CD4-positive, alpha-beta memory T cell (primary cell): ENCODE results near the gene CSRNP3. TPM values are rescaled to one million over a fixed set of nuclear protein-coding genes. Genes with fewer than 3 reads are reported as not detected.

Experiments
- CTCF ChIA-PET: fragments of 350-600 bp; sonication (Branson Sonifier 250); formaldehyde crosslinking; loops from one replicate; lab custom pipeline; 2021; ENCODE audit warnings: inconsistent platforms; ENCODE audit not compliant: partially characterized antibody; lab: Charles Lee
- POLR2A ChIA-PET: fragments of 350-600 bp; sonication (Branson Sonifier 250); formaldehyde crosslinking; loops from one replicate; lab custom pipeline; 2021; ENCODE audit not compliant: partially characterized antibody; lab: Charles Lee
- DNase-seq, 5 donors: peaks; one replicate each; pipeline versions ENCODE4 v3.0.0 to v3.0.0-alpha.2; 2020 to 2022; ENCODE audit warnings: mixed read lengths in 1 of 5
- H3K27ac ChIP-seq: one replicate; pipeline ENCODE4 v1.7.0; 2013; ENCODE audit warnings: low read depth, low read length
- H3K27me3 ChIP-seq: 2 replicates; pipeline ENCODE4 v1.7.0; 2013; ENCODE audit warnings: mild to moderate bottlenecking, low read length, moderate library complexity; ENCODE audit not compliant: insufficient read depth
- H3K36me3 ChIP-seq: 2 replicates; pipeline ENCODE4 v1.7.0; 2013; ENCODE audit warnings: mild to moderate bottlenecking, low read length, moderate library complexity; ENCODE audit not compliant: insufficient read depth
- H3K4me1 ChIP-seq: 2 replicates; pipeline ENCODE4 v1.7.0; 2013; ENCODE audit warnings: mild to moderate bottlenecking, low read length, moderate library complexity; ENCODE audit not compliant: insufficient read depth
- H3K4me3 ChIP-seq, 2 donors: one replicate each; pipeline ENCODE4 v1.7.0; 2013; ENCODE audit warnings: low read length in 2 of 2, mild to moderate bottlenecking in 1 of 2
- H3K9me3 ChIP-seq, 2 donors: one replicate each; pipeline ENCODE4 v1.7.0; 2013; ENCODE audit warnings: low read length in 2 of 2, control low read depth in 1 of 2; ENCODE audit not compliant: control insufficient read depth in 1 of 2
- H3K27ac Mint-ChIP-seq, 7 donors: one replicate each; pipeline ENCODE4 v1.8.0; 2020 to 2021; ENCODE audit warnings: mixed read lengths in 7 of 7, mild to moderate bottlenecking in 6 of 7, inconsistent platforms in 3 of 7, moderate library complexity in 3 of 7
- H3K27me3 Mint-ChIP-seq, 2 donors: one replicate each; pipeline ENCODE4 v1.8.0; 2020 to 2021; ENCODE audit warnings: mixed read lengths in 2 of 2
- H3K36me3 Mint-ChIP-seq, 2 donors: one replicate each; pipeline ENCODE4 v1.8.0; 2020 to 2021; ENCODE audit warnings: mixed read lengths in 2 of 2, inconsistent platforms in 1 of 2, mild to moderate bottlenecking in 1 of 2
- H3K4me1 Mint-ChIP-seq, 4 donors: one replicate each; pipeline ENCODE4 v1.8.0; 2020 to 2021; ENCODE audit warnings: mixed read lengths in 4 of 4, mild to moderate bottlenecking in 1 of 4
- H3K4me3 Mint-ChIP-seq, 8 donors: one replicate each; pipeline ENCODE4 v1.8.0; 2020 to 2021; ENCODE audit warnings: mixed read lengths in 8 of 8, mild to moderate bottlenecking in 7 of 8, moderate library complexity in 6 of 8, inconsistent platforms in 3 of 8
- H3K9me3 Mint-ChIP-seq, 8 donors: one replicate each; pipeline ENCODE4 v1.8.0; 2020 to 2021; ENCODE audit warnings: mixed read lengths in 8 of 8, mild to moderate bottlenecking in 5 of 8, inconsistent platforms in 3 of 8, moderate library complexity in 1 of 8
- intact Hi-C: fragments of 100-400 bp; cut with micrococcal nuclease; formaldehyde crosslinking; loops from one replicate; pipeline ENCODE4 v1.15.1; 2023
- polyA plus RNA-seq, 2 donors: library from polyadenylated mRNA; unstranded; fragments of 300-500 nt; fragmentation: Illumina TruSeq; gene quantifications; one replicate each; pipeline ENCODE4 v1.2.3, GENCODE V29; 2021
- total RNA-seq, 2 experiments: library from RNA; stranded (reverse); gene quantifications; one replicate each; pipeline ENCODE4 v1.2.3, GENCODE V29; 2021

CSRNP3 gene
- total and polyA plus RNA-seq, 4 experiments from 2014 or later, result not detected

- CTCF ChIA-PET, result no interaction called here
- no peaks in the 10 kb centered on the region for H3K4me1 Mint-ChIP-seq
- no peak overlapping the region for H3K4me3 ChIP-seq
- no peaks in the 10 kb centered on the region for H3K9me3 Mint-ChIP-seq
- peaks cover 2 to 3% of the 10 kb centered on the region in 2 donors for H3K27me3 Mint-ChIP-seq
- H3K36me3 ChIP-seq, result no peaks in the 10 kb centered on the region
- no peak for DNase-seq
- intact Hi-C loops, result no loop called here
- POLR2A ChIA-PET, result no interaction called here
- H3K27ac ChIP-seq, result no peak overlapping the region
- H3K9me3 ChIP-seq, result no peaks in the 10 kb centered on the region
- H3K27me3 ChIP-seq, result no peaks in the 10 kb centered on the region
- H3K27ac Mint-ChIP-seq, result no peak overlapping the region
- H3K36me3 Mint-ChIP-seq, result no peaks in the 10 kb centered on the region
- no peaks in the 10 kb centered on the region for H3K4me1 ChIP-seq
- H3K4me3 Mint-ChIP-seq, result no peak overlapping the region
These were observed 92.0 kb downstream of the CSRNP3 start for GRCh38 chr2:165561516-165561915.

- Histone ChIP-seq H3K36me3 (no peaks in the 10 kb centered on the region), H3K27ac (no peak overlapping the region), H3K27me3 (no peaks in the 10 kb centered on the region), H3K4me3 (no peak overlapping the region), H3K4me1 (no peaks in the 10 kb centered on the region), H3K9me3 (no peaks in the 10 kb centered on the region)
- ChIA-PET POLR2A (no interaction called here), CTCF (no interaction called here)
- Mint-ChIP-seq H3K4me3 (no peak overlapping the region), H3K36me3 (no peaks in the 10 kb centered on the region), H3K27ac (no peak overlapping the region), H3K4me1 (no peaks in the 10 kb centered on the region), H3K9me3 (no peaks in the 10 kb centered on the region), H3K27me3 (peaks cover 2 to 3% of the 10 kb centered on the region in 2 donors)
- intact Hi-C loops, result no loop called here
- DNase-seq, result no peak
These were observed 92.7 kb downstream of the CSRNP3 start for GRCh38 chr2:165562233-165562632.

GRCh38 chr2:165563468-165564225 lies 94.1 kb downstream of the CSRNP3 start:
- Mint-ChIP-seq H3K36me3 (no peaks in the 10 kb centered on the region), H3K4me1 (no peaks in the 10 kb centered on the region), H3K9me3 (no peaks in the 10 kb centered on the region), H3K27me3 (peaks cover 2 to 3% of the 10 kb centered on the region in 2 donors), H3K27ac (no peak overlapping the region), H3K4me3 (no peak overlapping the region)
- no peak overlapping the region for H3K27ac ChIP-seq
- no peaks in the 10 kb centered on the region for H3K4me1 ChIP-seq
- H3K27me3 ChIP-seq, result no peaks in the 10 kb centered on the region
- no peaks in the 10 kb centered on the region for H3K9me3 ChIP-seq
- DNase-seq, result no peak
- intact Hi-C loops, result no loop called here
- H3K4me3 ChIP-seq, result no peak overlapping the region
- POLR2A ChIA-PET, result no interaction called here
- CTCF ChIA-PET, result no interaction called here
- no peaks in the 10 kb centered on the region for H3K36me3 ChIP-seq

- Mint-ChIP-seq H3K4me1 (no peaks in the 10 kb centered on the region), H3K27me3 (no peaks in the 10 kb centered on the region), H3K27ac (no peak overlapping the region), H3K36me3 (no peaks in the 10 kb centered on the region), H3K9me3 (no peaks in the 10 kb centered on the region), H3K4me3 (no peak overlapping the region)
- intact Hi-C loops, result no loop called here
- no peak overlapping the region for H3K27ac ChIP-seq
- no peaks in the 10 kb centered on the region for H3K36me3 ChIP-seq
- no peak for DNase-seq
- POLR2A ChIA-PET, result no interaction called here
- no peak overlapping the region for H3K4me3 ChIP-seq
- no peaks in the 10 kb centered on the region for H3K4me1 ChIP-seq
- H3K9me3 ChIP-seq, result no peaks in the 10 kb centered on the region
- CTCF ChIA-PET, result no interaction called here
- no peaks in the 10 kb centered on the region for H3K27me3 ChIP-seq
These were observed 96.5 kb downstream of the CSRNP3 start for GRCh38 chr2:165566008-165566407.

- CTCF ChIA-PET, result interaction anchor here (1.1 kb wide), 1 partner anchor 306 kb away, joined by 3 read pairs; no protein-coding TSS in a partner anchor
- H3K4me1 Mint-ChIP-seq, result no peaks in the 10 kb centered on the region
- no peaks in the 10 kb centered on the region for H3K36me3 Mint-ChIP-seq
- no peaks in the 10 kb centered on the region for H3K27me3 Mint-ChIP-seq
- no peaks in the 10 kb centered on the region for H3K9me3 Mint-ChIP-seq
- H3K27ac Mint-ChIP-seq, result no peak overlapping the region
- H3K4me3 Mint-ChIP-seq, result no peak overlapping the region
- DNase-seq, result no peak
- intact Hi-C loops, result no loop called here
- Histone ChIP-seq H3K4me3 (no peak overlapping the region), H3K4me1 (no peaks in the 10 kb centered on the region), H3K27ac (no peak overlapping the region), H3K9me3 (no peaks in the 10 kb centered on the region), H3K27me3 (no peaks in the 10 kb centered on the region), H3K36me3 (no peaks in the 10 kb centered on the region)
- POLR2A ChIA-PET, result no interaction called here
These were observed 97.8 kb downstream of the CSRNP3 start for GRCh38 chr2:165567273-165567672.

- CTCF ChIA-PET, result no interaction called here
- POLR2A ChIA-PET, result no interaction called here
- no peaks in the 10 kb centered on the region for H3K27me3 ChIP-seq
These were observed 98.9 kb downstream of the CSRNP3 start for GRCh38 chr2:165568361-165568760.

GRCh38 chr2:165571477-165571876 lies 102.0 kb downstream of the CSRNP3 start:
- Mint-ChIP-seq H3K27me3 (no peaks in the 10 kb centered on the region), H3K27ac (no peak overlapping the region), H3K4me1 (no peaks in the 10 kb centered on the region), H3K36me3 (no peaks in the 10 kb centered on the region), H3K4me3 (no peak overlapping the region), H3K9me3 (no peaks in the 10 kb centered on the region)
- Histone ChIP-seq H3K36me3 (no peaks in the 10 kb centered on the region), H3K27me3 (no peaks in the 10 kb centered on the region), H3K9me3 (no peaks in the 10 kb centered on the region), H3K4me3 (no peak overlapping the region), H3K4me1 (no peaks in the 10 kb centered on the region), H3K27ac (no peak overlapping the region)
- intact Hi-C loops, result no loop called here
- CTCF ChIA-PET, result no interaction called here
- no peak for DNase-seq
- POLR2A ChIA-PET, result no interaction called here

More at GRCh38 chr2:165568361-165568760, 98.9 kb downstream of the CSRNP3 start:
- no peak for DNase-seq
- Mint-ChIP-seq H3K4me3 (no peak overlapping the region), H3K27ac (no peak overlapping the region), H3K36me3 (no peaks in the 10 kb centered on the region), H3K27me3 (no peaks in the 10 kb centered on the region), H3K9me3 (no peaks in the 10 kb centered on the region), H3K4me1 (no peaks in the 10 kb centered on the region)
- Histone ChIP-seq H3K36me3 (no peaks in the 10 kb centered on the region), H3K9me3 (no peaks in the 10 kb centered on the region), H3K4me1 (no peaks in the 10 kb centered on the region), H3K4me3 (no peak overlapping the region), H3K27ac (no peak overlapping the region)
- intact Hi-C loops, result no loop called here
